HG02938 (cell line): ENCODE data around the gene EGFL7.

Source experiments
- ATAC-seq: cut with Tn5 transposase; IDR thresholded peaks from one replicate; pipeline ENCODE4 v1.9.1; 2021; ENCODE audit warnings: mild to moderate bottlenecking, moderate library complexity; ENCODE audit not compliant: unreplicated experiment

EGFL7 gene

GRCh38 chr9:136643596-136644342 lies 18.9 kb upstream of the EGFL7 start:
- ATAC-seq = no peak

GRCh38 chr9:136644343-136644592 lies 18.4 kb upstream of the EGFL7 start:
- no peak for ATAC-seq

GRCh38 chr9:136644593-136645351 lies 17.9 kb upstream of the EGFL7 start:
- no peak for ATAC-seq

- ATAC-seq = no peak
These were observed 17.3 kb upstream of the EGFL7 start for GRCh38 chr9:136645352-136645902.

- ATAC-seq = no peak
These were observed 16.6 kb upstream of the EGFL7 start for GRCh38 chr9:136645903-136646754.

GRCh38 chr9:136646827-136647711 lies 15.6 kb upstream of the EGFL7 start:
- no peak for ATAC-seq

- no peak for ATAC-seq
These were observed 14.0 kb upstream of the EGFL7 start for GRCh38 chr9:136648751-136649150.

GRCh38 chr9:136650021-136650420 lies 12.7 kb upstream of the EGFL7 start:
- no peak for ATAC-seq

GRCh38 chr9:136650648-136651047 lies 12.1 kb upstream of the EGFL7 start:
- no peak for ATAC-seq

- ATAC-seq = no peak
These were observed 10.9 kb upstream of the EGFL7 start for GRCh38 chr9:136651860-136652259.

GRCh38 chr9:136653323-136654079 lies 9.2 kb upstream of the EGFL7 start:
- ATAC-seq = no peak

- no peak for ATAC-seq
These were observed 7.7 kb upstream of the EGFL7 start for GRCh38 chr9:136654820-136655535.

GRCh38 chr9:136655536-136656182 lies 7.1 kb upstream of the EGFL7 start:
- ATAC-seq = no peak

- no peak for ATAC-seq
These were observed 6.5 kb upstream of the EGFL7 start for GRCh38 chr9:136656183-136656738.

GRCh38 chr9:136656795-136657611 lies 5.7 kb upstream of the EGFL7 start:
- ATAC-seq = no peak

- no peak for ATAC-seq
These were observed 4.5 kb upstream of the EGFL7 start for GRCh38 chr9:136657974-136658848.
